ENCODE results near the gene GGT6.

GGT6 gene

DNA sequence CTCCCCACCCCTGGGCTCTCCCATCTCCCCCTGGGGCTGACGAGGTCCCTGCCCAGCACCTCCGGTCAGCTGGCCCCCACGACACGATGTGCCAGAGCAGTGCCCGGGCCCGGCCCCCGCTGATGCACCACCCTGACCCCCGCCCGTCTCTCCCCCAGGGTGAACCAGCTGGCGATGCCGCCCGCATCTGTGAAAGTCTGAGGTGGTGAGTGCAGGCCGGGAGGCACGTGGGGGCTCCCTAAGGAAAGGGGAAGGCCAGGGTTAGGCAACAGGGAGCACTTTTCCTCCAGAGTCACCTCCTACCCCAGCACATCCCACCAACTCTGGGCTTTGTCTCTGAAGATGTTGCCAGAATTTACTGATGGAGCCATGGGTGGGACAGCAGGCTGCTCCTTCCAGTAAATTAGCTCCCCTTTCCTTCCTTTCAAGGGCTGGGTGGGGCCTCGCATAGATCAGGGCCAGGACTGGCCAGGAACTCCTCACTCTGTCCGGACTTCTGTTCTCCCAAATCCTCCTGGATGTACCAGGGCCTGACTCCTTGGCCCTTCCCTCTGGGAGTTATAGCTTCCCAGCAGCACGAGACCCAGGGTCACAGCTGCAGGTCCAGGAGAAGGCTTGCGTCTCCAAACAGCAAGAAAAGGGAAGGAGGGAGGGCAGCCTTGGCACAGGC is 23.5 kb downstream of the GGT6 start:
- DNase-seq = no peak

DNA sequence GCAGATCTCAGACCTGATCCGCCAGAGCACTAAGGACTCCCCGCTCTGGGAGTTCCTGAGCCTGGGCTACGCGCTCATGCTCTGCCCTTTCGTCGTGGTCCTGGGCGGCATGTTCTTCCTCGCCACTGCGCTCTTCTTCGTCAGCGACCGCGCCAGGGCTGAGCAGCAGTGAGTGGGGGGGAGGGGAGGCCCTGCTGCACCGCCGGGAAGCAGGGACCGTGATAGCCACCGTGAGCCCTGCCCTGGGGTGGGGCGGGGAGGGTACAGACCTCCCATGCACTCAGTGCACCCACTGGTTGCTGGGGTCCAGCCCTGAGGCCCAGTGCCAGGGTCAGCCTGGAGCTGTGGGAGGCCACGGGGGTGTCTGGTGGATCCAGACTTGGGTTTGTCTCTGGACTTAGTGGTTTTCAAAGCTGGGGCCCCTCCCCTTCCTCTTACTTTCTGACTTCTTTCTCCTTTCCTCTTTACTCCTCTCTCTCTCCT is 24.1 kb downstream of the GGT6 start:
- no peak for DNase-seq

DNA sequence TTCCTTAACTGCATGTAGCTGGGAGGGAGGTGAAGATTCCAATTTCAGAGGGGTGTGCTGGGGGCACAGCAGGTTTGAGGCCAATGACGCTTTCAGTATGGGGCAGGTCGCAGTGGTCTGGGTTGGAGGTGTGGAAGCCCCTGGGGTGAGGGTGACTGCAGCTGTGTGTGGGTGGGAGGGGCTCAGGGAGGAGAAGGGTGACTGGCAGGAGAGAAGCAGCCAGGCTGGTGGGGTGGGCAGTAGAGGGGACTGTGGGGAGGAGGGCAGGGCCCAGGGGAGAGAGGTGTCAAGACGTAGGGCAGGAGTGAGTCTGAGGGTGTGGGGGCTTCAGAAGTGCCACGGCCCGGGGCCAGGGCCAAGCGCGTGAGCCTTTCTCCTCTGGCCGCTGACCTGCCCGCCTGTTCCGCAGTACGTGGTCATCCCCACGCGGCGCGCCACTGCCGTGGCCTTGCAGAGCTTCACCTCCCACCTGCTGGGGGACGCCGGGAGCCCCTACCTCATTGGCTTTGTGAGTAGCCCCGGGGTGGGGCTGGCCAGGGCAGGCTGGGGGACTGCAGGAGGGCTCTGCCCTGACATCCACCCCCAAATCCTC is 24.6 kb downstream of the GGT6 start:
- DNase-seq = no peak

DNA sequence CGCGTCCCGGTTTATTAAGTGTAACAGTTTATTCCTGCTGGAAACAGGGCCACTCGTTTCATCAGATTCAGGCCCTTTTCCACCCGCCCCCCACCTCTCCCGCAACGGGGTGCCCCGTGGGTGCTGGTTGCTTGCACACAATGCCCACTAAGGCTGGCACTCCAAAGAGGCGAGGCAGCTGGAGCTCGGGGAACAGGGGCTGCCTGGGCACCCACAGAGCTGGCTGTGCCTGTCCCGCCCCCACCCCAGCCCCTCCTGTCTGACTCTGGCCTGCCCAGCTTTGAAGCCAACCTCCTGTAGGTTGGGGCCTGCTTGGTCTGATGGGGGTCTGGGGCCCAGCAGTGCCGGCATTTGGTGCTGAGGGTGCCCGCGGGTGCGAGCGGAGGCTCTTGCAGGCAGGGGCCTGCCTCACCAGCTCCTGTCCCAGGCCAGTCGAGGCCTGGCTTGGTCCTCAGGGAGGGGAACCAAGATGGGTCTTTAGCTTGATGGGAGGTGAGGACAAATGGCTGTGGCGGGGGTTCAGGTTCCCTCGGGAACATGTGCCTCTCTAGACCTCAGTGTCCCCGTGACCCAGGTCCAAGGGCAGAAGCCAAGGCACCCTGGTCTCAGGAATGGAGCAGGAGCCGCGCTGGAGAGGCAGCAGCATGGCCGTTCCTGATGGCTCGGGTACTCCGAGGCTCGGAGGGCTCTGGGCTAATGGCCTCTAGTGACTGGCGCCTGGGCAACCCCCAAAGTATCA is 25.3 kb downstream of the GGT6 start:
- DNase-seq = no peak

DNA sequence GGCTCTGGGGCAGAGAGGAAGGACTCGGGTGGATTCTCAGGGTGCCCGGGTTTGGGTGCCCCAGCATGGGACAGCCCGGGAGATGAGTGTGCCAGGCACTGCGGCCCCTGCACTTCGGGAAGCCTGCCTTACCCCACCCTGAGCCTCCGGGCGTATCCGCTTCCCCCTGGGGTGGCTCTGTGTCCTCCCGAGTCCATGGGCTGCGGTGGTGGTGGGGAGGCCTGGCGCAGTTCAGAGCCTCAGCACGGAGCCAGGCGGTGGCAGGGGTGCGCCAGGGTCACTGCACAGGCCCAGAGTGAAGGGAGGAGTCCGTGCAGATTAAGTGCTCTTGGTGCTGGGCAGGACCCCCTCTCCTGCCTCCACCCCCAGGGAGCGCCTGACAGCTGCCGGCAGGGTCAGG is 25.9 kb downstream of the GGT6 start:
- no peak for DNase-seq

DNA sequence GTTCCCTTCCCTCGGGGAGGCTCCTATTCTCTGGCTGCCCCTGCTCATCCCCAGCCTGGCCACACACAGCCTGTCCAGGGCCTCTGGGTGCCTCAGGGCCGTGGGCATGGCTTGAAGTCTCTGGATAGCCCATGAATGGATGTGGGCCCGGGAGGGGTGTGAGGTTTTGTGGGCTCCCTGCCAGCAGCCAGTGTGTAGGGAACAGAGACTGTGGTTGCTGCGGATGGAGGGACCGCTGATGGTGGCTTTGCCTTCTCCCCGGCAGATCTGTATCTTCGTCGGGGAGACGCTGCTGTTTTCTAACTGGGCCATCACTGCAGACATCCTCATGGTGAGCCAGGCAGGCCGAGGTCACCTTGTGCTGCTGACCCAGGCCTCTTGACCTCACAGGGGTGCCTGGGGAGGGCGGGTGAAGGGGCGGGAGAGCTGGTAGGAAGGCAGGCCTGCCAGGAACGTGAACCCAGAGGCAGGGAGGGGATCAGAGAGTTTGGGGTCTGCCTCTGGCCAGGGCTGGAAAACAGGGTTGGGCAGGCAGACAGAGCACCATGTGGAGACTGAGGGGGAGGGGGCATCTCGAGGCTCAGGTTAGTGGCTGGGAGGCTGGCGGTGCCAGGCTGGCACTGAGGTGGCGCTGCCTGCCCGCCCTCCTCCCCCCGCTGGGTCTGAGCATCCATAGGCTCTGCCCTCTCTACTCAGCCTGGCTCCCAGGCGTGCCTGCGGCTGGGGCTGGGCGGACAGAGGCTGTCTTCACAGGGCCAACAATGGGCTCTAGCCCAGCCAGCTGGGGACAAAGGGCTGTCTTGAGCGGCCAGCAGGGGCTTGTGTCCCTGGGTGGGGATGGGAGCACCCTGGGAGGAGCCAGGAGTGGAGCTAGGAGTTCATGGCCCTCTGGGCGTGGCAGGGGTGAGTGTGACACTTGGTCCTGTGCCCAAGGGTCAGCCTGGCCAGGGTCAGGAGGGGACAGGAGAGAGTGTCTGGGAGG is 26.6 kb downstream of the GGT6 start:
- DNase-seq = no peak

DNA sequence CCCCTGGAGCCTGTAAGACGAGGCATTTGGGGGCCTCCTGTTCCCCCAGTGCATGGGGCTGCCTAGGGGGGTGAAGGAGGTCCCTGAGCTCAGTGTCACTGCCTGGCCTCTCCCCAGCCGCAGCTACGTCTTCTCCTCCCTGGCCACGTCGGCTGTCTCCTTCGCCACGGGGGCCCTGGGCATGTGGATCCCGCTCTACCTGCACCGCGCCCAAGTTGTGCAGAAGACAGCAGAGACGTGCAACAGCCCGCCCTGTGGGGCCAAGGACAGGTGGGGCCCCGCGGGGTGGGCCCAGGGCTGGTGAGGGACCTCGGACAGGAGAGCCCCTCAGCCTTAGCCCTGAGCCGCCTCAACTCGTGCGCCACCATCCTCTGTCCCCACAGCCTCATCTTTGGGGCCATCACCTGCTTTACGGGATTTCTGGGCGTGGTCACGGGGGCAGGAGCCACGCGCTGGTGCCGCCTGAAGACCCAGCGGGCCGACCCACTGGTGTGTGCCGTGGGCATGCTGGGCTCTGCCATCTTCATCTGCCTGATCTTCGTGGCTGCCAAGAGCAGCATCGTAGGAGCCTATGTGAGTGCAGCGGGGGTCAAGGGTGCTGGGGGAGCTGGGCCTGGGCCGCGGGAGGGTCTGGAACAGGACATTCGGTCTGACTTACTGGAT is 27.4 kb downstream of the GGT6 start:
- no peak for DNase-seq

DNA sequence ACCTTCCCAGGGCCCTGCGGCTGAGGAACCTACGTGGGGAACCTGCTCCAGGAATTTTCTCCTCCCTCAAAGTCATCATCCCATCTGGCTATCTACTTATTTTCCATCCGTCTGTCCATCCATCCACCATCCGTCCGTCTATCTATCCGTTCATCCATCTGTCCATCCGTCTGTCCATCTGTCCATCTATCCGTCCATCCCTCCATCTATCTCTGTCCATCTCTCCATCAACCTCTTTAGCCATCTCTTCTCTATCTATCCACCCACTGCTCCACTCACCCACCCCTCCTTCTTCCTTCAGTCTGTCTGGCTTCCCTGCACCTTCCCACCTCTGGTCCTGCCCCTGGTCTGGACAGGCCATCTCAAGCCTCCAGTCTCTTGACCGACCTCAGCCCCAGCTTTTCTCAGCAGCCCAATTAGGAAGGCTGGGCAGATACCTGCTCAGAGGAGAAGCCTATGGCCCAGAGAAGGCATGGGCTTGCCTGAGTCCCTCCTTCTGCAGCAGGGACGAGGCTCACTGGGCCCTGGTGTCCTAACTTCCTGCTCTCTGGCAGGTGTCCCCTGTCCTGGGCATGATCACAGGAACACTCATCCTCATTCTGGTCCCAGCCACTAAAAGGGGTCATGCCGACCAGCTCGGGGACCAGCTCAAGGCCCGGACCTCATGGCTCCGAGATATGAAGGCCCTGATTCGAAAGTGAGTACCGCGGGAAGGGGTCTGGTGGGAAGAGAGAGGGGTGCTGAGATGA is 28.2 kb downstream of the GGT6 start:
- DNase-seq = no peak

DNA sequence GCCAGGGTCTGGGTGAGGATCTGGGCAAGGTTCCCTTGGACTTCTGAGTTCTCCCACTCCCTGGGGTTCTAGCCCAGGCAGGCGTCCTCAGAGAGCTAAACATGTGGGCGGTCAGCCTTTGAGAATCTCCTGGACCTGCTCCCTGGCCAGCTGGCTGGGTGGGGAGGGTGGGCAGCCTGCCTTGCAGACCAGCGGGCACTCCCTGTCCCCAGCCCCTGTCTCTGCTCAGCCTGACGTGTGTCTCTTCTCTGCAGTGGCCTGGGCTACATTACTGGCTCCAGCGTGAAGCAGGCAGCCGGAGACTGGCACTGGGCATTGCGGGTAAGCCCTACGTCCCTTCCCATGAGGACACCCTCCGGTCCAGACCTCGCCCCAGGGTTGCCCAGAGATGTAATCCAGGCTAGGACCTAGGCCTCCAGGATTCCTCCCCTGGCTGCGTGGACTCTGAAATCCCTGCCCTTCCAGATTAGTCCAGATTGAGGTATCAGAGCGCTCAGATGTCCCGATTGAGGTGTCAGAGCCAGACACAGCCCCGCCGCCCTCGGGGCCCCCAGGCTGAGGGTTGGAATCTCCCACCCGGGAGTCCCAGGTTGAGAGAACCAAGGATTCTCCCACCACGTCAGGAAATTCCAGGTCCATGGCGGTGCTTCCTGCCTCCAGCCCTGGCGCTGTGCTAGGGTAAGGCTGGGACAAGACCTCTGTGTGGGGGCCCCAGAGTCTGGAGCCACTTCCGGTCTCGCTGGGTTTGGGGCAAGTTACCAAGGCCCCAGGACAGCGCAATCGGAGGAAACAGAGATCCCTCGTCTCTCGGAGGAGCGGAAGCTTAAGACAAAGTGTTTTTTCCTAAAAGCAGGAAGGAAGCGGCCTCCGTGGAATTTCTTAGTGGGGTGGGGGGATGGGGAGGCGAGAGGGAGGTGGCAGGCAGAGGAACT is 29.3 kb downstream of the GGT6 start:
- DNase-seq = no peak

DNA sequence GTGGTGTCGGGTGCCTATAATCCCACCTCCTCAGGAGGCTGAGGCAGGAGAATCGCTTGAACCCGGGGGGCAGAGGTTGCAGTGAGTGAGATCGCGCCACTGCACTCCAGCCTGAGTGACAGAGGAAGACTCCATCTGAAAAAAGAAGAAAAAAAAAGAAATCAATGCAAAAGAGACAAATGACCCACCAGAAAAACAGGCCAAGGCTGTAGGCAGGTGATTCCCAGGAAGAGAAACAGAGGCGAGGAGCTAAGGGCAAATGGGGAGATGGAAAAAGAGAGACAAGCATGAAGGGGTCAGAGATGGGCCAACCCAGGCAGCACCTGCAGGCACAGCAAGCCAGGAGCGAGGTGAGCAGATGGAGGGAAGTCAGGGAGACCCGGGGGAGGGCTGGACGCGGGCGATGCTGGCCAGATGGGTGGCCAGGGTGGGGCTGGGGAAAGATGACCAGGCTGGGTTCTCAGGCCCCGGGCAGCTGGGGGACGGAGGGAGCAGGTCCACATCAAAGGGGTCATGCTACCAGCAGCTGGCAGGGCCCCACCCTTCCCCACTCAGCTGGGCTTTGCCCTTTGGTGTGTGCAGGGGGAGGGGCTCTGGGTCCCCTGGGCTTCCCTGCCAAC is 30.7 kb downstream of the GGT6 start:
- no peak for DNase-seq

DNA sequence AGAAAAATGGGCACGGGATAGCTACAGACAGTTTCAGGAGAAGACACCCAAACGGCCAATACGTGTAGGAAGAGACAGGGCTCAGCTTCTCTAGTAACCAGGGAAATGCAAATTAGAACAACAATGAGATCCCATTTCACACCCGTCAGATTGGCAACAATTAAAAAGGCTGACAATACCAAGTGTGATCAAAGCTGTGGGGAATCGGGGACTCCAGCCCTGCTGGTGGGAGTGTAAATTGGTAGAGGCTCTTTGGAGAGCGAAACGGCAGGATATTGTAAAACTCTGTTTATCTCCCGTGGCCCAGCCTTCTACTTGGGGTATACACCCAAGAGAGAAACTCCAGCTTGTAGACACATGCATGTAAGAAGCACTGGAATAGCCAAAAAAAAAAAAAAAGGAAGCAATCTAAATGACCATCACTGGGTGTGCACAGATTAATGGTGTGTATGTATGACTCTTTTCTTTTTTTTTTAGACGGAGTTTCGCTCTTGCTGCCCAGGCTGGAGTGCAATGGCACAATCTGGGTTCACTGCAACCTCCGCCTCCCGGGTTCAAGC is 32.7 kb downstream of the GGT6 start:
- DNase-seq = no peak

DNA sequence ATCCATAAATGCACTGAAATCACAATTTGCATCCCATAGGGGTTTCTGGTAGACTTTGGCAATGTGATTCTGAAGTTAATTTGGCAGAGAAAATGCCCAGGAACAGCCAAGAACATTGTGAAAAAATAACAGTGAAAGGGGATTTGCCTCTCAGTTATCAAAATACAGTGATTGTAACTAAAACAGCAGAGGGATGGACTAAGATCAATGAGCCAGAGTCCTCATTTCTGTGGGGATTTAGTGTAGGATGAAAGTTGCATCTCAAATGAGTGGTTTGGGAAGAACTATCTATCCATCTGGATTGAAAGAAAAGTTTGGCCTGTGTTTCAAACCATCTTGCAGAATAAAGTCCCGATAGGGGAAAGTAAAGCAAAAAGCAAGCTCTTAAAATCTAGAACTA is 33.2 kb downstream of the GGT6 start:
- no peak for DNase-seq

DNA sequence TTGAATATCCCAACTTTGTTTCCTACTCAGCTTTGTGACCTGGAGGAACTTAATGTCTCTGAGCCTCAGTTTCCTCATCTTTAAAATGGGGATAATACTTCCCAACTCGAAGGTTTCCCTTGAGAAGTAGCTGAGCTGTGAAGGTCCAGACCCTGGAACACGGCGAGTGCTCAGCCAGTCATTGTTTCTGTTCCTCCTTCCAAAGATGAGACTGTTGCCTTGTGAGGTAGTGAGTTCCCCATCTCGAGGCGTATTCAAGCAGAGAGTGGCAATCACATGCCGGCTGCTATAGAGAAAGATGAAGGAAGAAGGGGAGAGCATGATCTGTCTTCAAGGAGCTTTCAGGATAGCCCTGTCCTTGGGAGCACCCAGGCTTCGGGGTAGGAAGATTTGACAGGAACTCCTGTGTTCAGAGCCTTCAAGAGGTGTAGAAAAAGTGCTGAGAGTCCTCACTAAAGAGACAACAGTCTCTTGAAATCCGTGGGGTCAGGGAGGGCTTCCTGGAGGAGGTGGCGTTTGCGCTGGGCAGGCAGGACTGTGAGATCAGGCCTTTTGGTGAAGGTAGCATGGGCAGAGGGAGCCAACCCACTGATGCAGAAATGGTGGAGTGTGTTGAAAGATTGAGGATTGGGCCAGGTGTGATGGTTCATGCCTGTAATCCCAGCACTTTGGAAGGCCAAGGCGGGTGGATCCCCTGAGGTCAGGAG is 34.5 kb downstream of the GGT6 start:
- no peak for DNase-seq

DNA sequence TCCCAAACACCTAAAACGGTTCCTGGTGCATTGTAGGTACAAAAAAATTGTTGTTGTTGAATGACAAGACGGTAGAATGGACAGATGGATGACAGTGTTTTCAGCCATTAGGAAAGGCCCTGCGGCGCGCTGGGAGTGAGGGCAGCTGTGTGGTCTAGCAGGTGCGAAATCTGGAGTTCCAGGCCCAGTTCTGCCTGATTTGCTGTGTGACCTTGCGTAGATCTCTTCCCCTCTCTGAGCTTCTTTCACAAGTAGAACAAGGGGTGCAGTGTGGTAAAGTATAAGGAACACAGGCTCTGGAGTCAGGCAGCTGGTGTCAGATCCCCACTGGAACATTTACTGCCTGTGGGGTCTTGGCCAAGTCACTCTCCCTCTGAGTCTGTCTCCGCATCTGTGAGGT is 36.4 kb downstream of the GGT6 start:
- DNase-seq = no peak

DNA sequence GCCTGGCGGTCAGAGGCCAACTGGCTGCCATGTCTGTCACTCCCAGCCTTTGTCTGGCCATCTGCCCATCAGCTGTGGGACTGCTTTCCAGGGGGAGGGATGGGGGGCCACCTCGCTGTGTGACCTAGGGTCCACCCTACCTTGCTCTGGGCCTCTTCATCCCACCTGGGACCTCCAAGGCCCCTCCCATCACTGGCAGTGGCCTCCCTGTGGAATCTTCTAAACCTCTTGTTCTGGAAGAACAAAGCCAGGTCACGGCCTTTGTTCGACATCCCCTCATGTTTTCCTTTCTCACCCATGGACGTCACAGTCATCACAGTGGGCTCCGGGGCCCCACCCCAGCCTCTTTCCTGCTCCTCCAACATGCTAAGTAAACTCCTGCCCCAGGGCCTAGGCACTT is 37.7 kb downstream of the GGT6 start:
- DNase-seq = no peak

DNA sequence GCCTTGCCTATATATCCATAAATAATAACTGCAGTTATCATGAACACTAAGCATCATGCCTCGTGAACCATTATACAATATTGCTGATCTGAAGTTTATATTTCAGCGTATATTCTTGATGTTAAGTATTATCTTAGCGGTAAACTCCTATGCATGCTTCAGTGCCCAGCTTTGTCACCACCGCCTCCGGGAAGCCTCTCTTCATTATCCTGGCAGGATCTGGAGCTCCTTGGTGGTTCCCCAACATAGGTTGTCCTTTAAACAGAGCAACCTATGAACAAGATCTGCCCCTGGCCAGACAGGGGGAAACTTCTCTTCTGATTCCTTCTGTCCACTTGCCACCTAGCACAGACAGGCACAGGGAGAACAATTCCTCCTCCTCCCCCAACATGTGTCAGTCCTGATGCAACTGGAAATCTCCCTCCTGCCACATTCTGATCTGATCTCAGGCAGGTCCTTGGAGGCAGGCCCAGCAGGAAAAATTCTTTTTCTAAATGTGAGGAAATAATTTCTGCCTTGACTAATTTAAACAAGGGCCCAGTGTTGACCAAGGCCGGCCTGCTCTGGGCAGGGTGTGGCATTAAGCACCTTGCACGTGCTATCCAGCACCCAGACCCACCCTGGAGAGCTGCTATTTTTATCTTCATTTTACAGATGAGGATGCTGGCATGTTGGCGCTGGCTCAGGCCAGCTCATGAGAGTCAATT is 39.3 kb downstream of the GGT6 start:
- DNase-seq = no peak

DNA sequence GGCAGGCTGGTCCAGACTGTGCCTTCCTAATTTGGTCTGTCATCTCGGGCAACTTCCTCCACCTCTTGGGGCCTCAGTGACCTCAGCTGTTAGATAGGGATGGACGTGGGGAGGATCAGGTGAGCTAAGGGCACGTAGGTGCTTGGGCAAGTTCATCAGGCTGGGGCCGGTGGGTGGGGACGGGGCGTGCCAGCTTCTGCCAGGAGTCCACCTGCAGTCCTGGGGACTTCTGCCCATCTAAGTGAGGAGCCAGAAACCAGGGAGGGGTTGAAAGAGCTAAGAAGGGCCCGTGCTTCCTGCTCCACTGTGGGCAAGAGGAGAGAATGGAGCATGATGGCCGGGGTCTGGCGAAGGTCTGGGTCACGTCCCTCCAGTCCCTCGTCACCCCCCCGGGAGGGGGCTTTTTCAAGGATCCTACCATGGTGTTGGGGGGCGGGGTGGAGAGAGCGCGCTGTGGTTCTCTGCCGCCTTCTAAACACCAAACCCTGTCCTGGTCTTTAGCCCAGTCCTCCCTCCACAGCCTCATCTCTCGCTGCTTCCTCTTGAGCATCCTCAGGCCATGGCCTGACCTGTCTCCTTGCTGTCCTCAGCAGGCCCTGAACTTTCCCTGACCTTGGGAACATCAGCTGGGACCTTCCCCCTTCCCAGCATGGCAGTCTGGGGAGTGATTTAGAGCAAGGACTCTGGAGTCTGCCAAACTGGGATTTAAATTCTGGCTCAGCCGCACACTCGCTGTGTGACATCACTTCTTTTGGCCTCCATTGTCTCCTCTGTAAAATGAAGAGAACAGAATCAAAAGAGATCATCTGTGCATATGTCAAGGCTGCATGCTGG is 40.1 kb downstream of the GGT6 start:
- DNase-seq = no peak

All from NCI-H510A (cell line).